Mesendoderm (in vitro differentiated cells): ENCODE results near the gene THSD4.

Experiments
- DNase-seq: peaks from one replicate; pipeline ENCODE4 v3.0.0; 2013
- H2AK5ac ChIP-seq: 2 replicates; pipeline ENCODE4 v1.6.1; 2013; ENCODE audit warnings: low read length, inconsistent platforms
- H2BK120ac ChIP-seq: 2 replicates; pipeline ENCODE4 v1.6.1; 2013; ENCODE audit warnings: low read depth, mild to moderate bottlenecking, low read length, moderate library complexity, mixed read lengths
- H2BK15ac ChIP-seq: replicated peaks from 2 replicates; pipeline ENCODE4 v1.6.1; 2013; ENCODE audit warnings: low read depth, mild to moderate bottlenecking, moderate library complexity
- H2BK5ac ChIP-seq: 2 replicates; pipeline ENCODE4 v1.6.1; 2013; ENCODE audit warnings: low read length, inconsistent platforms
- H3K18ac ChIP-seq: 2 replicates; pipeline ENCODE4 v1.6.1; 2013; ENCODE audit warnings: mild to moderate bottlenecking, low read length, mixed read lengths
- H3K23ac ChIP-seq: one replicate; pipeline ENCODE4 v1.6.1; 2013; ENCODE audit warnings: low read length
- H3K27ac ChIP-seq: 2 replicates; pipeline ENCODE4 v1.5.1; 2013; ENCODE audit warnings: low read depth, mild to moderate bottlenecking, inconsistent platforms, low read length, moderate library complexity
- H3K27me3 ChIP-seq: 2 replicates; pipeline ENCODE4 v1.6.1; 2013; ENCODE audit warnings: low read length, control low read depth, mild to moderate bottlenecking, inconsistent platforms; ENCODE audit not compliant: insufficient read depth, poor library complexity
- H3K36me3 ChIP-seq: 2 replicates; pipeline ENCODE4 v1.6.1; 2013; ENCODE audit warnings: low read length, inconsistent platforms; ENCODE audit not compliant: control insufficient read depth, insufficient read depth
- H3K4ac ChIP-seq: one replicate; pipeline ENCODE4 v1.6.1; 2013; ENCODE audit warnings: low read depth, mild to moderate bottlenecking, low read length, moderate library complexity
- H3K4me1 ChIP-seq: 2 replicates; pipeline ENCODE4 v1.6.1; 2013; ENCODE audit warnings: low read depth, low read length, inconsistent platforms; ENCODE audit not compliant: control insufficient read depth
- H3K4me2 ChIP-seq: 2 replicates; pipeline ENCODE4 v1.6.1; 2013; ENCODE audit warnings: low read length
- H3K4me3 ChIP-seq: 2 replicates; pipeline ENCODE4 v1.5.1; 2013; ENCODE audit warnings: mild to moderate bottlenecking, low read length
- H3K56ac ChIP-seq: one replicate; pipeline ENCODE4 v1.6.1; 2013; ENCODE audit warnings: low read length
- H3K79me1 ChIP-seq: 2 replicates; pipeline ENCODE4 v1.6.1; 2013; ENCODE audit warnings: low read length, inconsistent platforms
- H3K79me2 ChIP-seq: 2 replicates; pipeline ENCODE4 v1.6.1; 2013; ENCODE audit warnings: mild to moderate bottlenecking, low read length; ENCODE audit not compliant: control insufficient read depth, insufficient read depth
- H3K9ac ChIP-seq: 2 replicates; pipeline ENCODE4 v1.6.1; 2013; ENCODE audit warnings: low read length, inconsistent platforms
- H4K5ac ChIP-seq: one replicate; pipeline ENCODE4 v1.6.1; 2013; ENCODE audit warnings: low read length
- H4K8ac ChIP-seq: one replicate; pipeline ENCODE4 v1.6.1; 2013; ENCODE audit warnings: low read depth, mild to moderate bottlenecking, control low read depth, low read length, moderate library complexity
- WGBS: extraction: QIAGEN DNeasy Blood & Tissue Kit; methylation state at CpG from one replicate; pipeline ENCODE4 v1.1.7; 2013; ENCODE audit warnings: low lambda C conversion rate, missing lambda C conversion rate; ENCODE audit not compliant: insufficient coverage; ENCODE audit errors: extremely low coverage; 5-methylcytosine and 5-hydroxymethylcytosine counted together

Gene THSD4

GRCh38 chr15:71791975-71792374, 676.7 kb downstream of the THSD4 start:
- no peak overlapping the region for H3K4me2 ChIP-seq
- H3K56ac ChIP-seq: no peak overlapping the region
- no peaks in the 10 kb centered on the region for H3K79me2 ChIP-seq
- no peaks in the 10 kb centered on the region for H3K27me3 ChIP-seq
- no peak overlapping the region for H3K4me3 ChIP-seq
- H3K4me1 ChIP-seq: no peaks in the 10 kb centered on the region
- no peaks in the 10 kb centered on the region for H3K36me3 ChIP-seq
- no peak overlapping the region for H2BK120ac ChIP-seq
- H3K79me1 ChIP-seq: no peaks in the 10 kb centered on the region
- H3K23ac ChIP-seq: no peak overlapping the region
- no peak overlapping the region for H2AK5ac ChIP-seq
- WGBS: no CpG with 5 or more reads among the region's 7 CpGs
- H3K18ac ChIP-seq: no peak overlapping the region
- H4K5ac ChIP-seq: no peak overlapping the region
- H2BK5ac ChIP-seq: no peak overlapping the region
- H3K27ac ChIP-seq: no peak overlapping the region
- no peak overlapping the region for H3K4ac ChIP-seq
- DNase-seq: no peak
- no peak overlapping the region for H2BK15ac ChIP-seq
- no peak overlapping the region for H4K8ac ChIP-seq
- no peak overlapping the region for H3K9ac ChIP-seq

DNA sequence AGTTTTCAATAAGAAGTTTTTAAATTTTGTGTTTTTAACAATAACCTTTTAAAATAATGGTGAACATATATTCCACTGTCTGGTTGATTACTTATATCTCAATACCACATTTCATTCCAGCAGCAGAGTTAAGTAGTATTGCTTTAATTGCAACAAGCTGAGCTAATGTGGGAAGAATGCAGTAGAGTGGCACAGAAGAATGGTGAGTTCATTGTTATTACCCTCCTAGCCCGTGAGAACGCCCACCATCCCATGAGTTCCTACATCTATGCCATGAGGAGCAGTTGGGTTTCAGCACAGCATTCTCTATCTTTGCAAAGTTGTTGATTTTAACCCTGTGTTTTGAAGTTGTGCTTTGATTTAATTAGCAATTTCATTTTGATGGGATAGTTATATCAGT, 677.2 kb downstream of the THSD4 start:
- peak; percentile 49 for DNase-seq

DNA sequence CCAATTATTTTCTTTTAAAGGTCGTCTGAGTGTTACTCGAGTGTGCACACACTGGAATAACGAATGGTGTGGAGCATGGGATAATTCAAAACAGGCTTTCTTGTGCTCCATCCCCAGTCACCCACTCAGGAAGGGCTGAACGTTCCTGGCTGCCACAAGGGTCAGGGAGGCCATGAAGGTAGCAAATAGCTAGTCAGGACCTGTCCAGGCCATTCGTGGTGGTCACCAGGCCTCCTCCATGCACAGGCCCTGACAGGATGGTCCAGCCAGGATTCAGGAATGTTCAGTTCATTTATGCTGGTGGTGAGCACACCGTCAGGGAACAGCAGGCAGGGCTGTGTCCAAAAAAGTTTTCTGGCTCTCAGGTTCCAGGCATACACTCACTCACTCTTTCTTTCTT, 683.4 kb downstream of the THSD4 start:
- no CpG with 5 or more reads among the region's 6 CpGs for WGBS
- Histone ChIP-seq H3K4me1 (no peaks in the 10 kb centered on the region), H3K9ac (no peak overlapping the region), H3K56ac (no peak overlapping the region), H3K27me3 (no peaks in the 10 kb centered on the region), H3K36me3 (no peaks in the 10 kb centered on the region), H3K23ac (no peak overlapping the region), H3K18ac (no peak overlapping the region), H2BK5ac (no peak overlapping the region), H3K4ac (no peak overlapping the region), H3K79me1 (no peaks in the 10 kb centered on the region), H3K4me3 (no peak overlapping the region), H2BK15ac (no peak overlapping the region), H2BK120ac (no peak overlapping the region), H3K27ac (no peak overlapping the region), H3K4me2 (no peak overlapping the region), H3K79me2 (no peaks in the 10 kb centered on the region), H2AK5ac (no peak overlapping the region), H4K5ac (no peak overlapping the region), H4K8ac (no peak overlapping the region)
- no peak for DNase-seq

More for the DNA sequence above, 677.2 kb downstream of the THSD4 start:
- Histone ChIP-seq H4K5ac (no peak overlapping the region), H2AK5ac (no peak overlapping the region), H3K79me1 (no peaks in the 10 kb centered on the region), H3K36me3 (no peaks in the 10 kb centered on the region), H3K4me1 (no peaks in the 10 kb centered on the region), H3K4ac (no peak overlapping the region), H4K8ac (no peak overlapping the region), H2BK15ac (no peak overlapping the region), H3K27ac (no peak overlapping the region), H2BK120ac (no peak overlapping the region), H3K4me3 (no peak overlapping the region), H2BK5ac (no peak overlapping the region), H3K79me2 (no peaks in the 10 kb centered on the region), H3K18ac (no peak overlapping the region), H3K23ac (no peak overlapping the region), H3K4me2 (no peak overlapping the region), H3K56ac (no peak overlapping the region), H3K9ac (no peak overlapping the region), H3K27me3 (no peaks in the 10 kb centered on the region)
- WGBS: no CpG with 5 or more reads among the region's 2 CpGs

- Histone ChIP-seq H4K8ac (no peak overlapping the region), H3K18ac (no peak overlapping the region), H2AK5ac (no peak overlapping the region), H3K4me3 (no peak overlapping the region), H3K4me1 (no peaks in the 10 kb centered on the region), H2BK5ac (no peak overlapping the region), H3K56ac (no peak overlapping the region), H3K27me3 (no peaks in the 10 kb centered on the region), H3K23ac (no peak overlapping the region), H3K27ac (no peak overlapping the region), H3K36me3 (no peaks in the 10 kb centered on the region), H3K79me2 (no peaks in the 10 kb centered on the region), H3K4me2 (no peak overlapping the region), H2BK120ac (no peak overlapping the region), H2BK15ac (no peak overlapping the region), H3K9ac (no peak overlapping the region), H3K79me1 (no peaks in the 10 kb centered on the region), H3K4ac (no peak overlapping the region), H4K5ac (no peak overlapping the region)
- DNase-seq: no peak
- no CpG with 5 or more reads among the region's 3 CpGs for WGBS
These were observed 684.9 kb downstream of the THSD4 start for GRCh38 chr15:71800190-71800589.

DNA sequence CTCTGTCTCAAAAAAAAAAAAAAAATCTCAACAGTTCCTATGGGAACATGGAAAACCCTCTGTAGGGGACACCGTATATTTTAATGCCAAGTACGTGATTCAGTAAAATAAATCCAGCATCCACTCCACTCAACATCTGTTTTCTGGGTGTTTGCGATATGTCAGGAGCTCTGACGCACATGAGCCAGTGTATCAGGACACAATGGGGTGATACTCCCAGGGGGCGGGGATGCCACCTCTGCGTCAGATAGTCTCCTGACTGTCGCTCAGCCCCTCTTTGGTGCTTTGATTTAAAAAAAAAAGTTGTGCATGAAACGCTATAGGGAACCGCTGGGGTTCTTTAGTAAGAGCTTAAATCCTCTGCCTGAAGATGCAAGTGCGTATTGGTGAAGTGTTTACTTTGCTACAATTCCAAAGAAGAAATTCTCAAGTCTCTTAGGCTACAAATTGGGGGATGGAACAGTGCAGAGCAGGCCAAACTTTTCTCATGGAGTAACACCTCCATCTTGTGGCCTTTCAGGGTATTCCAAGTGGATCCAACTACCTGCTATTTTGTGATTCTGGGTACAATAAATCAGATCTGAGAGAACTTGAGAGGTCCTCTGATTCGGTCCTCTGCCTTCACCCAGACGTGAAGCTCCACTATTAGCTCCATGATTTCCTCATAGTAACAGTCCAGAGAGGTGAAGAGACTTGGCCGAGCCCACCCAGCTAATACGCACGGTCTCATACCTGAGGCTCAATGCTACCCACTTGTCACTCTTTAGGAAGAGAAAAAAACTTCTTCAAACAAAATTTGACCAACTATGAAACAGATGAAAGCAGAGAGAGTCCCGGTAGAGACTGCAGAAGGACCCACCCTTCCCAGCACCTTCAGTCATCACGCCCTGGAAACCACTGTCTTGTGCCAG, 685.8 kb downstream of the THSD4 start:
- no peaks in the 10 kb centered on the region for H3K79me1 ChIP-seq
- H3K36me3 ChIP-seq: no peaks in the 10 kb centered on the region
- H3K27ac ChIP-seq: no peak overlapping the region
- no peak overlapping the region for H3K23ac ChIP-seq
- no peak overlapping the region for H3K18ac ChIP-seq
- H3K4me1 ChIP-seq: no peaks in the 10 kb centered on the region
- DNase-seq: peak; percentile 76
- no peak overlapping the region for H4K5ac ChIP-seq
- H3K56ac ChIP-seq: no peak overlapping the region
- H4K8ac ChIP-seq: no peak overlapping the region
- H3K27me3 ChIP-seq: no peaks in the 10 kb centered on the region
- no peak overlapping the region for H3K9ac ChIP-seq
- H2BK5ac ChIP-seq: no peak overlapping the region
- H3K4ac ChIP-seq: no peak overlapping the region
- H2BK15ac ChIP-seq: no peak overlapping the region
- no peak overlapping the region for H3K4me2 ChIP-seq
- whole genome bisulfite sequencing: no CpG with 5 or more reads among the region's 17 CpGs
- no peaks in the 10 kb centered on the region for H3K79me2 ChIP-seq
- no peak overlapping the region for H2AK5ac ChIP-seq
- H3K4me3 ChIP-seq: no peak overlapping the region
- no peak overlapping the region for H2BK120ac ChIP-seq
